Measurements from ENCODE around the gene LSS. TPM values are rescaled to one million over a fixed set of nuclear protein-coding genes. Genes with fewer than 3 reads are reported as not detected.

The LSS gene
- total RNA-seq, 1 donor from 2014 or later: 19.7 TPM

- H3K27ac Mint-ChIP-seq: no peak overlapping the region
- no peaks in the 10 kb centered on the region for H3K4me1 Mint-ChIP-seq
- H3K36me3 Mint-ChIP-seq (ENCODE audit: low read depth): peaks cover 42% of the 10 kb centered on the region
- no peaks in the 10 kb centered on the region for H3K9me3 Mint-ChIP-seq
- DNase-seq: no peak
- no peaks in the 10 kb centered on the region for H3K27me3 Mint-ChIP-seq
- H3K4me3 Mint-ChIP-seq: no peak overlapping the region
- intact Hi-C loops (cut with micrococcal nuclease): no loop called here
Observed at GRCh38 chr21:46195595-46196195, 32.9 kb downstream of the LSS start.

GRCh38 chr21:46194374-46195334, 33.9 kb downstream of the LSS start:
- no peaks in the 10 kb centered on the region for H3K27me3 Mint-ChIP-seq
- H3K4me3 Mint-ChIP-seq: no peak overlapping the region
- H3K9me3 Mint-ChIP-seq: no peaks in the 10 kb centered on the region
- H3K4me1 Mint-ChIP-seq: no peaks in the 10 kb centered on the region
- intact Hi-C loops (cut with micrococcal nuclease): no loop called here
- no peak for DNase-seq
- peaks cover 36% of the 10 kb centered on the region for H3K36me3 Mint-ChIP-seq (ENCODE audit: low read depth)
- H3K27ac Mint-ChIP-seq: no peak overlapping the region

DNA sequence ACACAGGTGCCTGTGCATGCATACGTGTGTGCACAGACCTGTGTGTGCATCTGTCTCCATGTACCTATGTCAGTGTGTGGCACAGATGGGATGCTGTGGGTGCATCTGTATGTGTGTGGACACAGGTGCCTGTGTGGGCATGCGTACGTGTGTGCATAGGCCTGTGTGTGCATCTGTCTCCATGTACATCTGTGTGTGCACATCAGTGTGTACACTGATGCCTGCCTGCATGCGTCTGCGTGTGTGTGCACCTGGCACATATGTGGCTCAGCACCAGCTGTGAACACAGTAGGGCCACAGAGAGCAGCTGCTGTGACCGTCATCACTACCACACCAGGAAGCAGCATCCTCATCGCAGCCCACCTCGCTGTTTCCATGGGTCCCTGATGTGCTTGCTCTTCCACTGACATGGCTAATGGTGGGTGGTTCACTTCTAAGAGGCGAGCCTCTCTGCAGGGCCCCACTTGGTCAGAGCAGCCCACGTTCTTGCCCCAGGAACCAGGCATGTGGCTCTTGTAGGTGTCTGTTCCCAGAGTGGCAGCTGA, 34.7 kb downstream of the LSS start:
- Mint-ChIP-seq H3K4me3 (no peak overlapping the region), H3K36me3 (ENCODE audit: low read depth) (peaks cover 31% of the 10 kb centered on the region), H3K27ac (no peak overlapping the region), H3K4me1 (no peaks in the 10 kb centered on the region), H3K27me3 (no peaks in the 10 kb centered on the region), H3K9me3 (no peaks in the 10 kb centered on the region)
- intact Hi-C loops (cut with micrococcal nuclease): no loop called here
- DNase-seq: no peak

DNA sequence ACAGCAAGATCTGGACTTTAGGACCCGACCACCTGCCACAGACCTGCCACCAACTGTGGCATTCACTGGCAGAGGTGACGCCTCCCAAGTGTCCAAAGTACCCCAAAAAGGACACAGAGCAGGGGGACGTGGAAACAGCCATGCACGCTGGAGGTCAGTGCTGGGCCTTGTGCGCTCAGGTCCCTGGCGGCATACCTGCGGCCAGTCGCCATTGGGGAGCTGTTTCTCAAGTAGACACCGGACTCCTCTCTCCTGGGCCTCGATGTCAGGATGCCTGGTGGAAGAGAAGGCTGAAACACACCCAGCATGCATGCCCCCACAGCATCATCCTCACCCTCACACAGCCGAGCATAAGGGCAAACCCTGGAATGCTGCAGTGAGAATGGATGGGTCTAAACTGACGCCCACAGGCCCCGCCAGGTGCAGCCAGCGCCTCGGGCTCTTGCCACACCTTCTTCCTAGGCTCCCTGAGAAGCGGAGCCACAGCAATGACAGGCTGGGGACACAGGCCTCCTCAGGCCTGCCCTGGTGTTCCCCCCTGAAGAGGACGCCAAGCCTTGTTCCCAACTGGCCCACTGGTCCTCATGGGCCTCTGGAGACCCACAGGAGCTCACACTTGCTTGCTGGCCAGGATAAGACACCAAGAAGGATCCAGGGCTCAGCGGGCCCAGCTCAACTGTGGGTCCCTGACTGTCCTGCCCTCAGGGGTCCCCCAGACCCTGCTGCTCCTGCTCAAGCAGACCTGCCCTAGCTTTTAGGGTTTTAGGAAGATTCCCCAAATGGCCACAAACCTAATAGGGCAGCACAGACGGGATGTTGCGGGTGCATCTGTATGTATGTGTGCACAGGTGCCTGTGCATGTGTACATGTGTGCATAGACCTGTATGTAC, 36.6 kb downstream of the LSS start:
- H3K9me3 Mint-ChIP-seq: no peaks in the 10 kb centered on the region
- intact Hi-C loops (cut with micrococcal nuclease): no loop called here
- H3K27me3 Mint-ChIP-seq: no peaks in the 10 kb centered on the region
- H3K27ac Mint-ChIP-seq: no peak overlapping the region
- peaks cover 21% of the 10 kb centered on the region for H3K36me3 Mint-ChIP-seq (ENCODE audit: low read depth)
- DNase-seq: no peak
- no peak overlapping the region for H3K4me3 Mint-ChIP-seq
- H3K4me1 Mint-ChIP-seq: no peaks in the 10 kb centered on the region

- H3K4me3 Mint-ChIP-seq: no peak overlapping the region
- no peaks in the 10 kb centered on the region for H3K4me1 Mint-ChIP-seq
- H3K36me3 Mint-ChIP-seq (ENCODE audit: low read depth): peaks cover 16% of the 10 kb centered on the region
- no peaks in the 10 kb centered on the region for H3K9me3 Mint-ChIP-seq
- H3K27me3 Mint-ChIP-seq: no peaks in the 10 kb centered on the region
- intact Hi-C loops (cut with micrococcal nuclease): no loop called here
- H3K27ac Mint-ChIP-seq: no peak overlapping the region
- no peak for DNase-seq
Observed at GRCh38 chr21:46191257-46191685, 37.3 kb downstream of the LSS start.

- no peak overlapping the region for H3K27ac Mint-ChIP-seq
- peaks cover 1% of the 10 kb centered on the region for H3K4me1 Mint-ChIP-seq
- H3K4me3 Mint-ChIP-seq: no peak overlapping the region
- no peaks in the 10 kb centered on the region for H3K27me3 Mint-ChIP-seq
- intact Hi-C loops (cut with micrococcal nuclease): no loop called here
- DNase-seq: peak; percentile 51
- peaks cover 16% of the 10 kb centered on the region for H3K36me3 Mint-ChIP-seq (ENCODE audit: low read depth)
- no peaks in the 10 kb centered on the region for H3K9me3 Mint-ChIP-seq
Observed at GRCh38 chr21:46190491-46191131, 38.0 kb downstream of the LSS start.

GRCh38 chr21:46189959-46190490, 38.5 kb downstream of the LSS start:
- Mint-ChIP-seq H3K4me1 (peaks cover 4% of the 10 kb centered on the region), H3K4me3 (no peak overlapping the region), H3K27ac (no peak overlapping the region), H3K9me3 (no peaks in the 10 kb centered on the region), H3K27me3 (no peaks in the 10 kb centered on the region), H3K36me3 (ENCODE audit: low read depth) (peaks cover 14% of the 10 kb centered on the region)
- no peak for DNase-seq
- intact Hi-C loops (cut with micrococcal nuclease): loop anchor here (5.0 kb wide), 1 partner anchor 1853 kb away; the partner anchor contains the start of gene CFAP410

GRCh38 chr21:46189213-46189958, 39.2 kb downstream of the LSS start:
- H3K4me1 Mint-ChIP-seq: peaks cover 7% of the 10 kb centered on the region
- H3K9me3 Mint-ChIP-seq: no peaks in the 10 kb centered on the region
- H3K36me3 Mint-ChIP-seq (ENCODE audit: low read depth): peaks cover 11% of the 10 kb centered on the region
- no peak overlapping the region for H3K4me3 Mint-ChIP-seq
- no peaks in the 10 kb centered on the region for H3K27me3 Mint-ChIP-seq
- intact Hi-C loops (cut with micrococcal nuclease): loop anchor here (5.0 kb wide), 1 partner anchor 1852 kb away; the partner anchor contains the start of gene CFAP410
- peak; percentile 50 for DNase-seq
- H3K27ac Mint-ChIP-seq: no peak overlapping the region

- H3K27ac Mint-ChIP-seq: no peak overlapping the region
- H3K27me3 Mint-ChIP-seq: no peaks in the 10 kb centered on the region
Observed at GRCh38 chr21:46188226-46189212, 40.1 kb downstream of the LSS start.

DNA sequence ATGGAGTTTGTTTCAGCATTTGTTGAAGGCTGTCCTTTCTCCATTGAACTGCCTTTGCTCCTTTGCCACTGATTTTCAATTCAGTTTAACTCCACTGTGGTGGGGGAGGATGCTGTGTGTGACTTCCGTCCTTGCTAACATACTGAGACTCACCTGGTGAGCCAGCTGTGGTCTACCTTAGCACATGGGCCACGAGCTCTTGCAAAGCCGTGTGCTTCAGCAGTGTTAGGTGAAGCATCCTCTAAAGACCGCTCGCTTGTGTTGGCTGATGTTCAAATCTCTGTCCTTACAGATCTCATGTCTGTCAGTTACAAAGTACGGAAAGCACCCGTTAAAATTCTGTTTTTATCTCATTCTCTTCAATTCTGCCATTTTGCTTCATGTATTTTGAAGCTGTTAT, 40.8 kb downstream of the LSS start:
- intact Hi-C loops (cut with micrococcal nuclease): loop anchor here (5.0 kb wide), 1 partner anchor 1851 kb away; the partner anchor contains the start of gene CFAP410
- H3K4me3 Mint-ChIP-seq: no peak overlapping the region

More at GRCh38 chr21:46188226-46189212, 40.1 kb downstream of the LSS start:
- Mint-ChIP-seq H3K4me1 (peaks cover 7% of the 10 kb centered on the region), H3K9me3 (no peaks in the 10 kb centered on the region), H3K4me3 (no peak overlapping the region), H3K36me3 (ENCODE audit: low read depth) (peaks cover 5% of the 10 kb centered on the region)
- intact Hi-C loops (cut with micrococcal nuclease): loop anchor here (5.0 kb wide), 1 partner anchor 1851 kb away; the partner anchor contains the start of gene CFAP410
- DNase-seq: peak; percentile 51

GRCh38 chr21:46187261-46187660, 41.3 kb downstream of the LSS start:
- H3K4me3 Mint-ChIP-seq: no peak overlapping the region
- peaks cover 7% of the 10 kb centered on the region for H3K4me1 Mint-ChIP-seq
- H3K9me3 Mint-ChIP-seq: no peaks in the 10 kb centered on the region
- peaks cover 1% of the 10 kb centered on the region for H3K36me3 Mint-ChIP-seq (ENCODE audit: low read depth)
- no peaks in the 10 kb centered on the region for H3K27me3 Mint-ChIP-seq
- H3K27ac Mint-ChIP-seq: no peak overlapping the region
- intact Hi-C loops (cut with micrococcal nuclease): loop anchor here (5.0 kb wide), 1 partner anchor 1850 kb away; the partner anchor contains the start of gene CFAP410
- DNase-seq: peak; percentile 50

More for the DNA sequence above, 40.8 kb downstream of the LSS start:
- Mint-ChIP-seq H3K9me3 (no peaks in the 10 kb centered on the region), H3K4me1 (peaks cover 7% of the 10 kb centered on the region), H3K36me3 (ENCODE audit: low read depth) (peaks cover 1% of the 10 kb centered on the region), H3K27me3 (no peaks in the 10 kb centered on the region), H3K27ac (no peak overlapping the region)
- peak; percentile 46 for DNase-seq
